Kidney tubule cell (primary cell): ENCODE data around the gene FBXL7.

Source experiments
- DNase-seq: peaks from one replicate; pipeline ENCODE4 v3.0.0-alpha.2; 2018; ENCODE audit warnings: low spot score

The FBXL7 gene

GRCh38 chr5:15545082-15545481 lies 45.1 kb downstream of the FBXL7 start:
- DNase-seq = no peak

- no peak for DNase-seq
Observed at GRCh38 chr5:15547261-15547839, 47.4 kb downstream of the FBXL7 start.

GRCh38 chr5:15549961-15550360 lies 50.0 kb downstream of the FBXL7 start:
- DNase-seq = no peak

GRCh38 chr5:15550502-15551112 lies 50.6 kb downstream of the FBXL7 start:
- DNase-seq = no peak

GRCh38 chr5:15551113-15551504 lies 51.1 kb downstream of the FBXL7 start:
- DNase-seq = no peak

- no peak for DNase-seq
Observed at GRCh38 chr5:15554542-15554941, 54.6 kb downstream of the FBXL7 start.

- DNase-seq = no peak
Observed at GRCh38 chr5:15555176-15555575, 55.2 kb downstream of the FBXL7 start.

- no peak for DNase-seq
Observed at GRCh38 chr5:15558240-15558639, 58.3 kb downstream of the FBXL7 start.

GRCh38 chr5:15558681-15559080 lies 58.7 kb downstream of the FBXL7 start:
- no peak for DNase-seq

- DNase-seq = no peak
Observed at GRCh38 chr5:15560421-15560820, 60.4 kb downstream of the FBXL7 start.

- no peak for DNase-seq
Observed at GRCh38 chr5:15564523-15564922, 64.5 kb downstream of the FBXL7 start.

GRCh38 chr5:15564957-15565356 lies 65.0 kb downstream of the FBXL7 start:
- no peak for DNase-seq

GRCh38 chr5:15566306-15566705 lies 66.3 kb downstream of the FBXL7 start:
- no peak for DNase-seq

GRCh38 chr5:15566789-15567188 lies 66.8 kb downstream of the FBXL7 start:
- no peak for DNase-seq

- no peak for DNase-seq
Observed at GRCh38 chr5:15570491-15570890, 70.5 kb downstream of the FBXL7 start.

- no peak for DNase-seq
Observed at GRCh38 chr5:15571081-15571480, 71.1 kb downstream of the FBXL7 start.

- DNase-seq = no peak
Observed at GRCh38 chr5:15571618-15572017, 71.6 kb downstream of the FBXL7 start.

- DNase-seq = no peak
Observed at GRCh38 chr5:15573590-15573989, 73.6 kb downstream of the FBXL7 start.

- no peak for DNase-seq
Observed at GRCh38 chr5:15574128-15574527, 74.1 kb downstream of the FBXL7 start.

GRCh38 chr5:15574806-15575325 lies 74.9 kb downstream of the FBXL7 start:
- DNase-seq = no peak

- no peak for DNase-seq
Observed at GRCh38 chr5:15575666-15576065, 75.7 kb downstream of the FBXL7 start.

GRCh38 chr5:15577132-15577531 lies 77.2 kb downstream of the FBXL7 start:
- peak; percentile 26 for DNase-seq

GRCh38 chr5:15577831-15578230 lies 77.9 kb downstream of the FBXL7 start:
- DNase-seq = no peak
